ENCODE results near the gene BAZ1A. TPM values are rescaled to one million over a fixed set of nuclear protein-coding genes. Genes with fewer than 3 reads are reported as not detected.

BAZ1A gene
- total and polyA plus RNA-seq, 4 donors, result 14.5 to 19.2 (median 16.9) TPM

GRCh38 chr14:34888186-34888585, 13.0 kb upstream of the BAZ1A start:
- Histone ChIP-seq H3K4me1 (ENCODE audit: control insufficient read depth, insufficient read depth, low read length) (no peaks in the 10 kb centered on the region), H3K9me3 (ENCODE audit: control insufficient read depth, insufficient read depth, low read length) (no peaks in the 10 kb centered on the region), H3K4me3 (ENCODE audit: low read depth, low read length) (no peak overlapping the region), H3K36me3 (ENCODE audit: control insufficient read depth, insufficient read depth, low read length) (no peaks in the 10 kb centered on the region), H3K27me3 (ENCODE audit: control insufficient read depth, insufficient read depth, low read length) (no peaks in the 10 kb centered on the region), H3K27ac (ENCODE audit: low read depth, low read length) (no peak overlapping the region)
- no peak for DNase-seq (ENCODE audit: low read depth in 4 of 6, low spot score in 6 of 6)
- no CpG with 5 or more reads among the region's 2 CpGs for WGBS (ENCODE audit: insufficient coverage)

DNA sequence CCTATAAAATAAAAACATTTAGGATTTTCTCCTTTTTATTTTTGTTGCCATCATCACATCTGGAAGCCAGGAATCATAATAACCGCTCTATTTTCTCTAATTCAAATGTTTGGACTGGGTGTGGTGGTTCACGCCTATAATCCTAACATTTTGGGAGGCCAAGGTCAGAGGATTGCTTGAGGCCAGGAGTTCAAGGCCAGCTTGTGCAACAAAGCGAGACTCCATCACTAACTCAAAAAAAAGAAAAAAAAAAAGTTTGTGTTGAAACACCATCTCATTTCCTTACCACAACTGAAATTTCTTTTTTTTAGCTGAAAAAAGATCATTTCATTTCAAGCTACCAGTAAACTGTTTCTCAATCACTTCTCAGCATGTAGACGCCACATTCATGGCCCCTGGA, 8.8 kb upstream of the BAZ1A start:
- no peaks in the 10 kb centered on the region for H3K36me3 ChIP-seq (ENCODE audit: control insufficient read depth, insufficient read depth, low read length)
- no peaks in the 10 kb centered on the region for H3K9me3 ChIP-seq (ENCODE audit: control insufficient read depth, insufficient read depth, low read length)
- WGBS (ENCODE audit: insufficient coverage), result 100% methylated on average over 1 of the region's 4 CpGs
- no peak overlapping the region for H3K4me3 ChIP-seq (ENCODE audit: low read depth, low read length)
- DNase-seq (ENCODE audit: low read depth in 4 of 6, low spot score in 6 of 6), result no peak
- H3K27me3 ChIP-seq (ENCODE audit: control insufficient read depth, insufficient read depth, low read length), result no peaks in the 10 kb centered on the region
- H3K27ac ChIP-seq (ENCODE audit: low read depth, low read length), result no peak overlapping the region
- no peaks in the 10 kb centered on the region for H3K4me1 ChIP-seq (ENCODE audit: control insufficient read depth, insufficient read depth, low read length)

GRCh38 chr14:34874386-34875030, 652 bp downstream of the BAZ1A start:
- WGBS (ENCODE audit: insufficient coverage), result under 1% methylated on average over 85 of the region's 85 CpGs
- Histone ChIP-seq H3K9me3 (ENCODE audit: control insufficient read depth, insufficient read depth, low read length) (no peaks in the 10 kb centered on the region), H3K4me1 (ENCODE audit: control insufficient read depth, insufficient read depth, low read length) (peaks cover 3% of the 10 kb centered on the region), H3K27ac (ENCODE audit: low read depth, low read length) (peak overlapping the region; percentile 97), H3K36me3 (ENCODE audit: control insufficient read depth, insufficient read depth, low read length) (no peaks in the 10 kb centered on the region), H3K4me3 (ENCODE audit: low read depth, low read length) (peak overlapping the region; percentile 85), H3K27me3 (ENCODE audit: control insufficient read depth, insufficient read depth, low read length) (no peaks in the 10 kb centered on the region)
- DNase-seq (ENCODE audit: low read depth in 4 of 6, low spot score in 6 of 6), result peak; percentile 15 to 78 (median 39)

GRCh38 chr14:34873589-34874385, 1.4 kb downstream of the BAZ1A start:
- Histone ChIP-seq H3K36me3 (ENCODE audit: control insufficient read depth, insufficient read depth, low read length) (no peaks in the 10 kb centered on the region), H3K27me3 (ENCODE audit: control insufficient read depth, insufficient read depth, low read length) (no peaks in the 10 kb centered on the region), H3K4me1 (ENCODE audit: control insufficient read depth, insufficient read depth, low read length) (peaks cover 3% of the 10 kb centered on the region), H3K27ac (ENCODE audit: low read depth, low read length) (peak overlapping the region; percentile 97), H3K9me3 (ENCODE audit: control insufficient read depth, insufficient read depth, low read length) (no peaks in the 10 kb centered on the region), H3K4me3 (ENCODE audit: low read depth, low read length) (peak overlapping the region; percentile 85)
- WGBS (ENCODE audit: insufficient coverage), result under 1% methylated on average over 81 of the region's 81 CpGs
- peak; percentile 26 to 87 (median 56) for DNase-seq (ENCODE audit: low read depth in 4 of 6, low spot score in 6 of 6)

DNA sequence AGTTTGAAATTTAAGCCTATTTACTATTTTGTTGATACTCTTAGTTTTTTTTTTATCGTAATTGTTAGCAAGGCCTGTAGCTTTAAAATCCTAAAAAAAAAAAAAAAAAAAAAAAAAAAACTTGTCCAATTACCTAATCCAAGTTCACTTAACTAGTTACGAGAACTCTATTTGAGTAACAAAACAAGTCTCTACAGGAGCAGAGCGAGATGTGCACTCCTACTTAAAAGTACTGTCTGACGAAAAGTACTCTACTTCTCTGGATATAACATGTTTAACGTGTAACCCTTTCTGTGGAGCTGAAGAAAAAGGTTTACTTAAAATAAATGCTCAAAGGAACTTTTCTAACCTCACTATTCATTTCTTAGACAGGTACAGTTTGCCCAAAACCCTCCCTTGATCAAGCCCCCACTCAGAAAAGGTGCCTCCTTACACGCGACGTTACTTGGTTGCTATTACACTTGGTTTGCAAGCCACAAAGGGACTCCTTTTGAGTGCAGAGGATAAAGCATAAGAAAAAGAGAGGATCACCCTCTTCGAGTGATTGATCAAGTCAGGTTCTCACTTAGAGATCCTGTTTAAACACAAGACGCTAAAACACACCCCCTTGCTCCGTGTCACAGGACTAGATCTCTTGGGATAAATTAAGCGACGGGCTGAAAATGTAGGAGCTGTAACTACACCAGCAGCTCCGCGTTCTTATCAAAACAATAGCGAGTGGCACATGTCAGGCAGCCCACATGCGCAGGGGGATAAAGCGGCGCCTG, 2.2 kb downstream of the BAZ1A start:
- WGBS (ENCODE audit: insufficient coverage), result 0% methylated on average over 9 of the region's 19 CpGs
- Histone ChIP-seq H3K4me1 (ENCODE audit: control insufficient read depth, insufficient read depth, low read length) (peaks cover 3% of the 10 kb centered on the region), H3K9me3 (ENCODE audit: control insufficient read depth, insufficient read depth, low read length) (no peaks in the 10 kb centered on the region), H3K27ac (ENCODE audit: low read depth, low read length) (peak overlapping the region; percentile 97), H3K4me3 (ENCODE audit: low read depth, low read length) (peak overlapping the region; percentile 85), H3K36me3 (ENCODE audit: control insufficient read depth, insufficient read depth, low read length) (no peaks in the 10 kb centered on the region), H3K27me3 (ENCODE audit: control insufficient read depth, insufficient read depth, low read length) (no peaks in the 10 kb centered on the region)
- DNase-seq (ENCODE audit: low read depth in 4 of 6, low spot score in 6 of 6), result peak in 3 of 6 donors; percentile 3 to 25 (median 12)

DNA sequence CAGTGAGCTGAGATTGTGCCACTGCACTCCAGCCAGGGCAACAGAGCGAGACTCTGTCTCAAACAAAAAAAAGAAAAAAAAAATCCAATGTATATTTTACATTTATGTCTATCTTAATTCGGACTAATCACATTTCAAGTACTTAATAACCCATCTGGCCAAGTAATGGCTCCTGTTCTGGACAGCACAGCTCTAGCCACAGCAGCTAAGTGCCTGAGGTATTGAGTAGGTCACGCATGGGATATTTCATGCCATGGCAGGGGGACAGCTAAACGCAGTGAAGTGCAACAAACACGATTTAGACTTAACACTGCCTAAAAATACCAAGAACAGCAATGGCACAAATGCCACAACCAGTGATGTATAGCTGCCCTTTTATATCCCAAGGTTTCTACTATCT, 8.0 kb downstream of the BAZ1A start:
- peaks cover under 1% of the 10 kb centered on the region for H3K4me1 ChIP-seq (ENCODE audit: control insufficient read depth, insufficient read depth, low read length)
- no peaks in the 10 kb centered on the region for H3K9me3 ChIP-seq (ENCODE audit: control insufficient read depth, insufficient read depth, low read length)
- no CpG with 5 or more reads among the region's 5 CpGs for WGBS (ENCODE audit: insufficient coverage)
- H3K36me3 ChIP-seq (ENCODE audit: control insufficient read depth, insufficient read depth, low read length), result no peaks in the 10 kb centered on the region
- H3K27me3 ChIP-seq (ENCODE audit: control insufficient read depth, insufficient read depth, low read length), result no peaks in the 10 kb centered on the region
- DNase-seq (ENCODE audit: low read depth in 4 of 6, low spot score in 6 of 6), result no peak
- H3K4me3 ChIP-seq (ENCODE audit: low read depth, low read length), result no peak overlapping the region
- H3K27ac ChIP-seq (ENCODE audit: low read depth, low read length), result no peak overlapping the region

- no peak overlapping the region for H3K4me3 ChIP-seq (ENCODE audit: low read depth, low read length)
- no peak overlapping the region for H3K27ac ChIP-seq (ENCODE audit: low read depth, low read length)
- H3K27me3 ChIP-seq (ENCODE audit: control insufficient read depth, insufficient read depth, low read length), result no peaks in the 10 kb centered on the region
- no peaks in the 10 kb centered on the region for H3K4me1 ChIP-seq (ENCODE audit: control insufficient read depth, insufficient read depth, low read length)
- 97% methylated on average over 8 of the region's 13 CpGs for WGBS (ENCODE audit: insufficient coverage)
- DNase-seq (ENCODE audit: low read depth in 4 of 6, low spot score in 6 of 6), result no peak
- H3K36me3 ChIP-seq (ENCODE audit: control insufficient read depth, insufficient read depth, low read length), result no peaks in the 10 kb centered on the region
- H3K9me3 ChIP-seq (ENCODE audit: control insufficient read depth, insufficient read depth, low read length), result no peaks in the 10 kb centered on the region
Observed at GRCh38 chr14:34865889-34866574, 9.1 kb downstream of the BAZ1A start.

DNA sequence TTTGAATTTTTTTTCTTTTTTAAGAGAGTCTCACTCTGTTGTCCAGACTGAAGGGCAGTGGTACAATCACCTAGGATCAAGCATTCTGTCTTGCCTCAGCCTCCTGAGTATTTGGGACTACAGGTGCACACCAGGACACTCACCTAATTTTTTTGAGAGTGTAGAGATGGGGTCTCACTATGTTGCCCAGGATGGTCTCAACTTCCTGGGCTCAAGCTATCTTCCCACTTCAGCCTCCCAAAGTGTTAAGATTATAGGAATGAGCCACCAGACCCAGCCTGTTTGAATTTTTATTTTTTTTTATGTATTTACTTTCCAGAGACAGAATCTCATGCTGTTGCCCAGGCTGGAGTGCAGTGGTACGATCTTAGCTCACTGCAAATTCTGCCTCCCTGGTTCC, 11.3 kb downstream of the BAZ1A start:
- 100% methylated on average over 1 of the region's 1 CpG for WGBS (ENCODE audit: insufficient coverage)

GRCh38 chr14:34858765-34859164, 16.4 kb downstream of the BAZ1A start:
- Histone ChIP-seq H3K36me3 (ENCODE audit: control insufficient read depth, insufficient read depth, low read length) (peaks cover 5% of the 10 kb centered on the region), H3K27ac (ENCODE audit: low read depth, low read length) (no peak overlapping the region), H3K4me1 (ENCODE audit: control insufficient read depth, insufficient read depth, low read length) (no peaks in the 10 kb centered on the region), H3K27me3 (ENCODE audit: control insufficient read depth, insufficient read depth, low read length) (no peaks in the 10 kb centered on the region), H3K4me3 (ENCODE audit: low read depth, low read length) (no peak overlapping the region), H3K9me3 (ENCODE audit: control insufficient read depth, insufficient read depth, low read length) (no peaks in the 10 kb centered on the region)
- 100% methylated on average over 1 of the region's 2 CpGs for WGBS (ENCODE audit: insufficient coverage)
- DNase-seq (ENCODE audit: low read depth in 4 of 6, low spot score in 6 of 6), result no peak

More for the DNA sequence above, 11.3 kb downstream of the BAZ1A start:
- Histone ChIP-seq H3K36me3 (ENCODE audit: control insufficient read depth, insufficient read depth, low read length) (no peaks in the 10 kb centered on the region), H3K4me3 (ENCODE audit: low read depth, low read length) (no peak overlapping the region), H3K27me3 (ENCODE audit: control insufficient read depth, insufficient read depth, low read length) (no peaks in the 10 kb centered on the region), H3K27ac (ENCODE audit: low read depth, low read length) (no peak overlapping the region), H3K9me3 (ENCODE audit: control insufficient read depth, insufficient read depth, low read length) (no peaks in the 10 kb centered on the region), H3K4me1 (ENCODE audit: control insufficient read depth, insufficient read depth, low read length) (no peaks in the 10 kb centered on the region)
- no peak for DNase-seq (ENCODE audit: low read depth in 4 of 6, low spot score in 6 of 6)
